Liver (tissue), 3 donors: ENCODE data around the gene DDX54.

Experiments
- ATF3 ChIP-seq: IDR thresholded peaks from 2 replicates; pipeline ENCODE4 v1.6.1; 2016; ENCODE audit warnings: antibody characterized with exemption
- HNF4A ChIP-seq, 2 donors: conservative IDR thresholded peaks; 2 replicates each; pipeline ENCODE4 v1.6.1; 2016; ENCODE audit warnings: antibody characterized with exemption in 2 of 2, mild to moderate bottlenecking in 2 of 2
- MAX ChIP-seq: IDR thresholded peaks from 2 replicates; pipeline ENCODE4 v1.6.1; 2016; ENCODE audit warnings: antibody characterized with exemption
- SP1 ChIP-seq: IDR thresholded peaks from 2 replicates; pipeline ENCODE4 v1.6.1; 2018; ENCODE audit warnings: antibody characterized with exemption, mild to moderate bottlenecking
- TAF1 ChIP-seq: conservative IDR thresholded peaks from 2 replicates; pipeline ENCODE4 v1.6.1; 2016; ENCODE audit warnings: antibody characterized with exemption, mild to moderate bottlenecking
- YY1 ChIP-seq: IDR thresholded peaks from 2 replicates; pipeline ENCODE4 v1.6.1; 2016; ENCODE audit warnings: antibody characterized with exemption, mild to moderate bottlenecking
- TF ChIP-seq, protein P1 (sequence below): fragments of 150-350 bp; IDR thresholded peaks from 2 replicates; pipeline ENCODE4 v1.5.1; 2017; ENCODE audit warnings: improper control_type of control experiment, low read depth, low read length; ENCODE audit not compliant: missing input control
- TF ChIP-seq, protein P2 (sequence below): IDR thresholded peaks from 2 replicates; pipeline ENCODE4 v1.6.1; 2016; ENCODE audit warnings: antibody characterized with exemption, mild to moderate bottlenecking
- donor health status: healthy.
- donor health status: healthy.

DNA sequence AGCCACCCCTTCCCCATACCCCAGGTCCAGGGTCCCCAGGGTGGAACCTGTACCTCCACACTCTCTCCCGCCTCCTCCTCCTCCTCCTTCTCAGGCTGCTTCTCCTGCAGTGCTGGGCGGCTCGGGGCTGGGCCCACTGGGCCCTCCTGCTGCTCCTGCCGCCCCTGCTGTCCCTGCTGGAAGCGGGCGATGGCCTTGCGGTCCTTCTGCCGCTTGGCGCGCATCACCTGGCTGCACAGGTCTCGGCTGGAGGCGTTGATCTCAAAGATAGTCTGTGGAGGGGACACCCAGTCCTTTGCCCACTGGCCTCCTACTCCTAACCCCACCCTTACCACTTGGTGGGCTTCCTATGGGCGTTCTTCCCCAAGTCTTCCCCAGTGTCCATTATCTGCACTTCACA lies 21.3 kb downstream of the DDX54 start:
- TF ChIP-seq TAF1 (no peak), YY1 (no peak), HNF4A (conservative IDR thresholded peaks at IDR 0.05) (no peak), MAX (no peak), SP1 (no peak), ATF3 (no peak)
- TF ChIP-seq, protein P1, sequence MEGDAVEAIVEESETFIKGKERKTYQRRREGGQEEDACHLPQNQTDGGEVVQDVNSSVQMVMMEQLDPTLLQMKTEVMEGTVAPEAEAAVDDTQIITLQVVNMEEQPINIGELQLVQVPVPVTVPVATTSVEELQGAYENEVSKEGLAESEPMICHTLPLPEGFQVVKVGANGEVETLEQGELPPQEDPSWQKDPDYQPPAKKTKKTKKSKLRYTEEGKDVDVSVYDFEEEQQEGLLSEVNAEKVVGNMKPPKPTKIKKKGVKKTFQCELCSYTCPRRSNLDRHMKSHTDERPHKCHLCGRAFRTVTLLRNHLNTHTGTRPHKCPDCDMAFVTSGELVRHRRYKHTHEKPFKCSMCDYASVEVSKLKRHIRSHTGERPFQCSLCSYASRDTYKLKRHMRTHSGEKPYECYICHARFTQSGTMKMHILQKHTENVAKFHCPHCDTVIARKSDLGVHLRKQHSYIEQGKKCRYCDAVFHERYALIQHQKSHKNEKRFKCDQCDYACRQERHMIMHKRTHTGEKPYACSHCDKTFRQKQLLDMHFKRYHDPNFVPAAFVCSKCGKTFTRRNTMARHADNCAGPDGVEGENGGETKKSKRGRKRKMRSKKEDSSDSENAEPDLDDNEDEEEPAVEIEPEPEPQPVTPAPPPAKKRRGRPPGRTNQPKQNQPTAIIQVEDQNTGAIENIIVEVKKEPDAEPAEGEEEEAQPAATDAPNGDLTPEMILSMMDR: no peak
- TF ChIP-seq, protein P2, sequence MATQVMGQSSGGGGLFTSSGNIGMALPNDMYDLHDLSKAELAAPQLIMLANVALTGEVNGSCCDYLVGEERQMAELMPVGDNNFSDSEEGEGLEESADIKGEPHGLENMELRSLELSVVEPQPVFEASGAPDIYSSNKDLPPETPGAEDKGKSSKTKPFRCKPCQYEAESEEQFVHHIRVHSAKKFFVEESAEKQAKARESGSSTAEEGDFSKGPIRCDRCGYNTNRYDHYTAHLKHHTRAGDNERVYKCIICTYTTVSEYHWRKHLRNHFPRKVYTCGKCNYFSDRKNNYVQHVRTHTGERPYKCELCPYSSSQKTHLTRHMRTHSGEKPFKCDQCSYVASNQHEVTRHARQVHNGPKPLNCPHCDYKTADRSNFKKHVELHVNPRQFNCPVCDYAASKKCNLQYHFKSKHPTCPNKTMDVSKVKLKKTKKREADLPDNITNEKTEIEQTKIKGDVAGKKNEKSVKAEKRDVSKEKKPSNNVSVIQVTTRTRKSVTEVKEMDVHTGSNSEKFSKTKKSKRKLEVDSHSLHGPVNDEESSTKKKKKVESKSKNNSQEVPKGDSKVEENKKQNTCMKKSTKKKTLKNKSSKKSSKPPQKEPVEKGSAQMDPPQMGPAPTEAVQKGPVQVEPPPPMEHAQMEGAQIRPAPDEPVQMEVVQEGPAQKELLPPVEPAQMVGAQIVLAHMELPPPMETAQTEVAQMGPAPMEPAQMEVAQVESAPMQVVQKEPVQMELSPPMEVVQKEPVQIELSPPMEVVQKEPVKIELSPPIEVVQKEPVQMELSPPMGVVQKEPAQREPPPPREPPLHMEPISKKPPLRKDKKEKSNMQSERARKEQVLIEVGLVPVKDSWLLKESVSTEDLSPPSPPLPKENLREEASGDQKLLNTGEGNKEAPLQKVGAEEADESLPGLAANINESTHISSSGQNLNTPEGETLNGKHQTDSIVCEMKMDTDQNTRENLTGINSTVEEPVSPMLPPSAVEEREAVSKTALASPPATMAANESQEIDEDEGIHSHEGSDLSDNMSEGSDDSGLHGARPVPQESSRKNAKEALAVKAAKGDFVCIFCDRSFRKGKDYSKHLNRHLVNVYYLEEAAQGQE: no peak
